GM12873 (cell line): ENCODE measurements around the gene GNAI2.

Experiments used
- TF ChIP-seq, protein P1 (sequence below): IDR thresholded peaks from 2 replicates; pipeline ENCODE4 v1.5.1; 2012; ENCODE audit warnings: low read depth, mild to moderate bottlenecking, moderate library complexity, low read length, control low read depth; ENCODE audit not compliant: insufficient read depth; ENCODE audit errors: missing control alignments

The GNAI2 gene

DNA sequence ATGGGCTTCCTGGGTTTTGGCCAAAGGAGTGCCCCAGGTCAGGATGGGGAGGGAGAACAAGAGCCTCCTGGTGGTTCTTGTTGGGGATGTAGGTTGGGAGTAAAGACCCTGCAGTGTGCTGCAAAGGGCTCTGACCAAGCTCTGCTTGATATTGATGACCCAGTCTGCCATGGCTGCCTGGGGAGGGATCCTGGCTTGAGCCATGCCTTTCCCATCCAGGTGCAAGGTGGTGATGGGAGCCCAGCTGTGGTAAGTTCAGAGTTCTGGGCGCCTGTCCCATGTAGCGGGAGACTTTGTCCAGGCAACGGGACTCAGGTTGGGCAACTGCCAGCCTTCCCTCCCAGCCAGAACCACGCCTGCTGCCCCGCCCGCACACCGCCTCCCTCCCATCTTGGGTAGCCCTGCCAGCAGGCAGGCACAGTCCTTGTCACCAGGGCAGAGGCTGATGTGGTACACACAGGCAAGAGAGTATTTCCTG, 2.6 kb downstream of the GNAI2 start:
- TF ChIP-seq, protein P1, sequence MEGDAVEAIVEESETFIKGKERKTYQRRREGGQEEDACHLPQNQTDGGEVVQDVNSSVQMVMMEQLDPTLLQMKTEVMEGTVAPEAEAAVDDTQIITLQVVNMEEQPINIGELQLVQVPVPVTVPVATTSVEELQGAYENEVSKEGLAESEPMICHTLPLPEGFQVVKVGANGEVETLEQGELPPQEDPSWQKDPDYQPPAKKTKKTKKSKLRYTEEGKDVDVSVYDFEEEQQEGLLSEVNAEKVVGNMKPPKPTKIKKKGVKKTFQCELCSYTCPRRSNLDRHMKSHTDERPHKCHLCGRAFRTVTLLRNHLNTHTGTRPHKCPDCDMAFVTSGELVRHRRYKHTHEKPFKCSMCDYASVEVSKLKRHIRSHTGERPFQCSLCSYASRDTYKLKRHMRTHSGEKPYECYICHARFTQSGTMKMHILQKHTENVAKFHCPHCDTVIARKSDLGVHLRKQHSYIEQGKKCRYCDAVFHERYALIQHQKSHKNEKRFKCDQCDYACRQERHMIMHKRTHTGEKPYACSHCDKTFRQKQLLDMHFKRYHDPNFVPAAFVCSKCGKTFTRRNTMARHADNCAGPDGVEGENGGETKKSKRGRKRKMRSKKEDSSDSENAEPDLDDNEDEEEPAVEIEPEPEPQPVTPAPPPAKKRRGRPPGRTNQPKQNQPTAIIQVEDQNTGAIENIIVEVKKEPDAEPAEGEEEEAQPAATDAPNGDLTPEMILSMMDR: no peak

DNA sequence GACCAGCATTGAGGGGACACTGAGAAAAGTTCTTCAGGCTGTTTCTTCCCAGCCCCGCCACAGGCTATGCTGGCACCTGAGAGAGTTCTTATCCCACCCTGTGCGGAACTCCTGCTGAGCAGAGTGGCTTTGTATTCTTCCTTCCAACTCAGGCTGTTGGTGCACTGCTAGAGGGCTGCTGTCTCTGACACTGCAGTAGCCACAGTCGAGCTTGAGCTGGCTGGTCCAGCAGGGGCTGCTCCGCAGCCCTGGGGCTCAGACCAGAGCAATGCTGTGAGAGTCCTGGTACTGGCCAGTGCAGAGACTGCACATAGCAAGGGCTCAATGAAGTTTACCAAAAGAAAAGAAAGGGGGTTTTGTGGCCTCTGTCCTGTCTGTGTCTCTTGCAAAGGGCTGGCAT, 3.6 kb downstream of the GNAI2 start:
- TF ChIP-seq, protein P1: no peak

DNA sequence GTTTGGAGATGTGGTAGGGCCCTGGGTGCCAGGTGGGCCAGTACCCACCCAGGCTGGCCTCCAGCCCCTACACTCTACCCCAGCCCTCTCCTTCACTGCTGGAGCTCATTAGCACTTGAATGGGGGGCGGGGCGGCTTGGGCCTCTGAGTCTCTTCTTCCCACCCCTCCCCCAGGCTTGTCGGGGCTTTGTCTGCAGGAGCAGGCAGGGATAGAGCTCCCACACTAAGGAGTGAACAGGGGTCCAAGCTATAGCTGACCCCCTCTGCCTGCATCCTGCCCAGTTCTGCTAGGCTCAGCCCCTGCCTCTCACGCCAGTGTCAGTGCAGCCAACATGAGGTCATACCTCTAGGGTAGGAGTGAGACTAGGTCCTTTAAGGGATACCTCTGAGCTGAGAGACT, 5.2 kb downstream of the GNAI2 start:
- TF ChIP-seq, protein P1: no peak

DNA sequence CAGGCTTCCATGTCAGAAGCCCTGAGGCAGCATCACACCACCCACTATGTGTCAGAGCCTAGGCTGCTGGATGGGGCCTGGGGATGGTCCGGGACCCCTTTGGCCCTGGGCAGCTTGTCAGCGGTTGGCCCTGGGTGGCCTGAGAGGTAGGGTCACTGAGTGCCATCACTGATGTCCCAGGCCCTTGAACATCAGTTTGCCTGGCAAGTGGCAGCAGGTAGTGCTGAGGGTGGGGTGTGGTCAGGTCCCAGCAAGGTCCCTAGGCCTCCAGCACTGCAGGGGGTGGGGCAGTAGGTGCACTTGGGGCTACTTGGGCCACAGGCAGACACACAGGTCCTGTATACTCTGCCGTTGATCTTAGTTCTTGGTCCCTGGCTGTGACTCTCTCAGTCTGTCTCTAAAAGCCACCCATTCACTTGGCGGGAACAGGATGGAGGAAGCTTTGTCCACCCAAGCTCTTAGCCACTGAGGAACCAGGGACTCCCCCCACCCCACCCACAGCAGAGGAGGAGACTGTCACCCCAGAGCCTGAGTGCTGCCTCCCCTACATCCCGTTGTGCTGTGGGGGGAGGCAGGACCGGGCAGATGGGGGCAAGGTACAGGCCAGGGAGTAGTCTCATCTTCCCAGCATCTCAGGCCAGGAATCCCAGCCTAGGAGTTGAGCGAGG, 5.8 kb downstream of the GNAI2 start:
- TF ChIP-seq, protein P1: no peak

DNA sequence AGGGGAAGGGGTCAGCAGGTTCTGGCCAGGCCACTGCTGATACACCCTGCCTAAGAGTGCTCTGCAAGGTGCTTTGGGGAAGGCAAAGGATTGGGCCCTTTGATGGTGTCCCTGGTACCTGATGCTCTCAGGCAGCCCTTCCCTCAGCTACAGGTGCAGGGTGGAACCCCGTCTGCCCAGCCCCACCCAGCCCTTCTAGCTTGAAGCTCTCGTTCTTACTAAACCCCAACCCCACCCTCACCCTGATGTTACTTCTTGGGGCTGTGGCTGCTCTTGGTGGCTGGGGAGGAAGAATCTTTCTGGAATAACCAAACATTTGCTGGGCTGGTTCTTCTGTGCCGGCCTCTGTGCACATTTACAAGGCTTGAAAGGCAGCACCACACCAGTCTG, 6.4 kb downstream of the GNAI2 start:
- TF ChIP-seq, protein P1: no peak

DNA sequence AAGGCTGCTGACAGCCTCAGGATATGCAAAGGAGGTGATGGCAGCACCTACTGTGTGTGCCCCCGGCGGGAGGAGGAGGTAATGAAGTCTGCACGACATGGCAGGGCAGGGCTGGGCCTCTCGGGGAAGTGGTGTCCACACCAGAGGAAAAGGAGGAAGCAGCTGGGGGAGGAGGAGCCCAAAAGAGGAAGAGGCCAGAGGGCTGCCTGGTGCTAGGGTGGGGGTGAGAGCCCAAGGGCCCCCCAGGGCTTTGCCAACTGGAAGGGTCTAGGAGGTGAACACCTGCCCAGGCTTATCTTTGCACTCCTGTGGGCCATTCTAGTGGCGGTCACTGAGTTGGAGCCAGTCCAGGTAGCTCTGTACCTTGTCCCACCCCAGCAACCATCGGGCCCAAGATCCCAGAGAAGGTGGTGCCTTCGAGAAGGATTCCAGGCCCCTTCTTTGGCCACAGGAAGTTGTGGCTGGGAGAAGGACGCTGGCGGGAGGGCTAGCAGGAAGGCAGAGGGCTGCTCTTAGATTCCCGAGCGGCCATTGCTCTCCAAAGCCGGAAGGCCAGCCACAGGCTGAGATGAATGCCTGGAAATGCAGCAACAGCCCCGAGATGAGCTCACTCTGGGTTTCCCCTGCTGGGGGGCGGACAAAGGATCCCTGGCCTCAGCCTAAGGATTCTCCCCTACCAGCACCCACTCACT, 7.0 kb downstream of the GNAI2 start:
- TF ChIP-seq, protein P1: no peak

DNA sequence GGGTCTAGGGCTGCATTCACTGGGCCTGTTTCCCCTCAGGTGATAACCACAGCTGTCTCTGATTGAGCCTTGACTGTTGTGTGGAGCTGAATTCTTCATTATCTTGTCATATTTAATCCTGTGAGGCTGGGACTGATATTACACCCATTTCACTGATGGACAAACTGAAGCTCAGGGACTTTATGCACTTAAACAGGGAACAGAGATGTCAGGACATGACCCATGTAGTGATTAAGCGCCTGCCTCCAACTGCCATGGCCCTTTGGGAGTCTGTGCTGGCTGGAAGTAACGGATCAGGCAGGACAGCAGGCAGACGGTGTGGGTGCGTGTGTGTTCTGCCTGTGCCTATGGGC, 7.5 kb downstream of the GNAI2 start:
- TF ChIP-seq, protein P1: no peak
